Right atrium auricular region (tissue), 2 donors: ENCODE data around the gene JAZF1. TPM values are rescaled to one million over a fixed set of nuclear protein-coding genes. Genes with fewer than 3 reads are reported as not detected.

Experiments
- DNase-seq: peaks from one replicate; pipeline ENCODE4 v3.0.0-alpha.2; 2019; ENCODE audit warnings: low spot score
- H3K27ac ChIP-seq, 2 donors: fragments of 200-600 bp; sonication (generic); 1 replicate in 1 of 2; 2 replicates in 1 of 2; pipeline ENCODE4 v1.5.1; 2016 to 2019
- H3K27me3 ChIP-seq, 2 donors: fragments of 200-600 bp; sonication (generic); one replicate each; pipeline versions ENCODE4 v1.5.1 to v1.6.0; 2017 to 2019
- H3K36me3 ChIP-seq: fragments of 200-600 bp; sonication (generic); one replicate; pipeline ENCODE4 v1.5.1; 2016
- H3K4me1 ChIP-seq, 2 donors: fragments of 200-600 bp; sonication (generic); one replicate each; pipeline versions ENCODE4 v1.5.1 to v1.6.0; 2017 to 2019
- H3K4me3 ChIP-seq, 2 donors: fragments of 200-600 bp; sonication (generic); 1 replicate in 1 of 2; 2 replicates in 1 of 2; pipeline ENCODE4 v1.5.1; 2017 to 2019; ENCODE audit warnings: mild to moderate bottlenecking in 1 of 2, moderate library complexity in 1 of 2
- H3K9me3 ChIP-seq, 2 donors: fragments of 200-600 bp; sonication (generic); one replicate each; pipeline ENCODE4 v1.5.1; 2019
- total RNA-seq, 2 donors: library from RNA; depleted of rRNA; stranded (reverse); fragments of >200 nt; gene quantifications; one replicate each; pipeline ENCODE4 v1.1.0, GENCODE V29; 2016
- TF ChIP-seq, protein P1 (sequence below), 2 donors: fragments of 200-600 bp; sonication (generic); IDR thresholded peaks; one replicate each; pipeline ENCODE4 v1.5.1; 2019; ENCODE audit warnings: antibody characterized with exemption in 2 of 2

Gene JAZF1
- total RNA-seq, 2 donors from 2014 or later: 13.2 to 18.5 TPM

DNA sequence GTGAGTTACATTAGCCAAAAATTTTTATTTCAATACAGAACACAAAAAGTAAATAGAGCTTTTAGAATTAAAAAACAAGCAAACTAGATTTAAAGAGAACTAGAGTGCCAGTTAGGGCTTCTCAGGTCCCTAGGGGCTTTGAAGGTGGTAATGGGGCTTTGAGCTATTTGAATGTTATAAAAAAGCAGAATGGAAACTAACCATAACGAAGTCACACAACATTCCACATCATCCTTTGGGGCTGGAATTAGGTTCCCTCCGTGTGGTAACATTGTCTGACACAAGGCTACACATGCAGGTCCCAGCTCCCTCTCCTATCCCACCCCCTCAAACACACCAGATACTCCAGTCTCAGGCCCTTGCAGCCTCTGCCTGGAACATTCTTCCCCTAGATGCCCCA, 15.3 kb downstream of the JAZF1 start:
- TF ChIP-seq, protein P1, sequence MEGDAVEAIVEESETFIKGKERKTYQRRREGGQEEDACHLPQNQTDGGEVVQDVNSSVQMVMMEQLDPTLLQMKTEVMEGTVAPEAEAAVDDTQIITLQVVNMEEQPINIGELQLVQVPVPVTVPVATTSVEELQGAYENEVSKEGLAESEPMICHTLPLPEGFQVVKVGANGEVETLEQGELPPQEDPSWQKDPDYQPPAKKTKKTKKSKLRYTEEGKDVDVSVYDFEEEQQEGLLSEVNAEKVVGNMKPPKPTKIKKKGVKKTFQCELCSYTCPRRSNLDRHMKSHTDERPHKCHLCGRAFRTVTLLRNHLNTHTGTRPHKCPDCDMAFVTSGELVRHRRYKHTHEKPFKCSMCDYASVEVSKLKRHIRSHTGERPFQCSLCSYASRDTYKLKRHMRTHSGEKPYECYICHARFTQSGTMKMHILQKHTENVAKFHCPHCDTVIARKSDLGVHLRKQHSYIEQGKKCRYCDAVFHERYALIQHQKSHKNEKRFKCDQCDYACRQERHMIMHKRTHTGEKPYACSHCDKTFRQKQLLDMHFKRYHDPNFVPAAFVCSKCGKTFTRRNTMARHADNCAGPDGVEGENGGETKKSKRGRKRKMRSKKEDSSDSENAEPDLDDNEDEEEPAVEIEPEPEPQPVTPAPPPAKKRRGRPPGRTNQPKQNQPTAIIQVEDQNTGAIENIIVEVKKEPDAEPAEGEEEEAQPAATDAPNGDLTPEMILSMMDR (IDR thresholded peaks at IDR 0.05): no peak
- no peaks in the 10 kb centered on the region for H3K36me3 ChIP-seq
- H3K4me1 ChIP-seq: peaks cover 0 to 5% of the 10 kb centered on the region in 2 donors
- no peak overlapping the region for H3K4me3 ChIP-seq
- no peaks in the 10 kb centered on the region for H3K27me3 ChIP-seq
- H3K9me3 ChIP-seq: no peaks in the 10 kb centered on the region
- DNase-seq: no peak
- no peak overlapping the region for H3K27ac ChIP-seq

DNA sequence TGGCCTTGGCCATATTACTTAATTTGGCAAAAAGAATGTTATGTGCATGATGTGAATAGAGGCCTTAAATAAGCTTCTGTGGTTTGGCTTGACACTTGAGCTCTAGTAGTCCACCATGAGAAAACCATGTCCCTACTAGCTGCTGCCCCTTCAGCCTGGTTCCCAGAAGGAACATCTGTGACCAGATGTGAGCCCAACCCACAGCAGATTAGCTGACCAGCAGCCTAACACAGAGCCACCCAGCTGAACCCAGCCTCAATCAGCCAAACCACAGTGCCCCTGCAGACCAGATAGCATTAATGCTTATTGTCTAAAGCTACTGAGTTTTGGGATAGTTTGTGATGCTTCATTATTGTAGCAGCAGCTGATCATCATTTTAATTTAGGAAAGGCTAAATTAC, 16.6 kb downstream of the JAZF1 start:
- TF ChIP-seq, protein P1 (IDR thresholded peaks at IDR 0.05): no peak
- DNase-seq: no peak
- Histone ChIP-seq H3K27me3 (no peaks in the 10 kb centered on the region), H3K36me3 (no peaks in the 10 kb centered on the region), H3K4me3 (no peak overlapping the region), H3K4me1 (peaks cover 0 to 5% of the 10 kb centered on the region in 2 donors), H3K27ac (no peak overlapping the region), H3K9me3 (no peaks in the 10 kb centered on the region)

DNA sequence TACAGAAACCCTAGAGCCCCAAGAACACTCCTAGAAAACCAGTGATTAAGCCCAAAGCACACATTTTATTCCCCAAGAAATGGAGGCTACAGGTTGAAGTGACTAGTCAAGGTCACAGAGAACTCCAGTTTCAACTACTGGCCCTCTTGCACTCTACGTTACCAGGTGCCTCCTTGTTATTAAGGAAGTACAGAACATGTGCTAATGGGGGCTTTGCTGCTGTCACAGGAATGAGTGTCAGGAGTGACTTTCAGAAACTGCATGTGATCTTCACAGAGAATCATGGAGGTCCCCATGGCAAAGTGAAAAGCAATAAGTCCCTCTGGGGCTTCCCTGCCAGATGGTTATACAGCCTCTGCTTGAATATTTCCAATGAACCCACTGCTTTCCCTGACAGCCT, 19.3 kb downstream of the JAZF1 start:
- Histone ChIP-seq H3K27ac (no peak overlapping the region), H3K4me3 (no peak overlapping the region), H3K27me3 (no peaks in the 10 kb centered on the region), H3K4me1 (peaks cover 0 to 26% of the 10 kb centered on the region in 2 donors), H3K36me3 (no peaks in the 10 kb centered on the region), H3K9me3 (no peaks in the 10 kb centered on the region)
- TF ChIP-seq, protein P1 (IDR thresholded peaks at IDR 0.05): no peak
- DNase-seq: no peak

DNA sequence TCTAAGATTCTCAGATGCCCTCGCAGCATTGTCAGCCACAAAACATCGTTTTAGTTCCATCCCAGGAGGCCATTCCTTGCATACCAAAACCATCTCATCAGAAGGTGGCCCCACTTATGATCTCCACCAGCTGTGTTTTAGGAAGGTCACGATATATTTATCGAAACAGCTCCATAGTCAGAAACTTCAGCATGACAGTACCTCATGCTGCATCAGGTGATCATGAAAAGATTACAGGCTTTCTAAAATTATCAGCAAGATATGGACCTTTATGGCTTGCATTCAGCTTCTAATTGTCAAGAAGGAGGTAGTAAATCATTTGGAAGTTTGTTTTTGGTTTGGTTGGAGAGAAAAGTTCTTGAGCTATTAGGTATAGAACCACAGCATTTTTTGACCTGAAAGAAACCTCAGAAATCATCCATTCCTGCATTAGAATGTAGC, 20.0 kb downstream of the JAZF1 start:
- Histone ChIP-seq H3K27me3 (no peaks in the 10 kb centered on the region), H3K9me3 (no peaks in the 10 kb centered on the region), H3K4me3 (no peak overlapping the region), H3K27ac (no peak overlapping the region), H3K36me3 (no peaks in the 10 kb centered on the region), H3K4me1 (peaks cover 0 to 32% of the 10 kb centered on the region in 2 donors)
- DNase-seq: no peak
- TF ChIP-seq, protein P1 (IDR thresholded peaks at IDR 0.05): no peak

DNA sequence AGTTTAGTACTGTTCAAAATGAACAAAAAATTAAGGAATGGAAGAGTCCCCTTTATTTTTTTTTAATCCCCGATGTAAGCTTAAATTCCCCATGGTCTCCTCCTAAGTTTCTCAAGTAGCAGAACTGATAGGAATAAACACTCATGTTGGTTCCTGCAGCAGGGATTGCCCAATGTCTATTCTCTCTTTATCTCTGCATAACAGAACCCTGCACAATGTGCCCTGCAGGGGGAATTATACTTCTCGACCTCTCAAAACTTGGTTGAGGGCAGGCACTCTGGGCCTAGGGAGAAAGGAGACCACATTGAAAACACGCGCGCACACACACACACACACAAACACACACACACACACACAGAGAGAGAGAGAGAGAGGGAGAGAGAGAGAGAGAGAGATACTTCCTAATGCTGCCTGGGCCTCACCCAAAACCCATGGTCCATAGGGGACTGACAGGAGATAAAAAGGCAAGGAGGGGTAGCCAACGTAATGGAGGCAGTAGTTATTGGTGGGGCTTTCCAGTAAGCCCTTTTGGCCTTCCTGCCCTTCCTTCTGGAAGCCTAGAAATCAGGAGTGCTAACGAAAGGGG, 22.7 kb downstream of the JAZF1 start:
- no peaks in the 10 kb centered on the region for H3K27me3 ChIP-seq
- no peak overlapping the region for H3K27ac ChIP-seq
- TF ChIP-seq, protein P1 (IDR thresholded peaks at IDR 0.05): no peak
- DNase-seq: no peak
- no peak overlapping the region for H3K4me3 ChIP-seq
- no peaks in the 10 kb centered on the region for H3K9me3 ChIP-seq
- H3K36me3 ChIP-seq: no peaks in the 10 kb centered on the region
- peaks cover 0 to 37% of the 10 kb centered on the region in 2 donors for H3K4me1 ChIP-seq
